ENCODE data around the gene RNU6-7. TPM values are rescaled to one million over a fixed set of nuclear protein-coding genes. Genes with fewer than 3 reads are reported as not detected.

RNU6-7 gene
- total and polyA plus RNA-seq, 2 donors (not counting 3 experiments of a cell fraction or from before 2014, with no cell fraction given), result not detected

DNA sequence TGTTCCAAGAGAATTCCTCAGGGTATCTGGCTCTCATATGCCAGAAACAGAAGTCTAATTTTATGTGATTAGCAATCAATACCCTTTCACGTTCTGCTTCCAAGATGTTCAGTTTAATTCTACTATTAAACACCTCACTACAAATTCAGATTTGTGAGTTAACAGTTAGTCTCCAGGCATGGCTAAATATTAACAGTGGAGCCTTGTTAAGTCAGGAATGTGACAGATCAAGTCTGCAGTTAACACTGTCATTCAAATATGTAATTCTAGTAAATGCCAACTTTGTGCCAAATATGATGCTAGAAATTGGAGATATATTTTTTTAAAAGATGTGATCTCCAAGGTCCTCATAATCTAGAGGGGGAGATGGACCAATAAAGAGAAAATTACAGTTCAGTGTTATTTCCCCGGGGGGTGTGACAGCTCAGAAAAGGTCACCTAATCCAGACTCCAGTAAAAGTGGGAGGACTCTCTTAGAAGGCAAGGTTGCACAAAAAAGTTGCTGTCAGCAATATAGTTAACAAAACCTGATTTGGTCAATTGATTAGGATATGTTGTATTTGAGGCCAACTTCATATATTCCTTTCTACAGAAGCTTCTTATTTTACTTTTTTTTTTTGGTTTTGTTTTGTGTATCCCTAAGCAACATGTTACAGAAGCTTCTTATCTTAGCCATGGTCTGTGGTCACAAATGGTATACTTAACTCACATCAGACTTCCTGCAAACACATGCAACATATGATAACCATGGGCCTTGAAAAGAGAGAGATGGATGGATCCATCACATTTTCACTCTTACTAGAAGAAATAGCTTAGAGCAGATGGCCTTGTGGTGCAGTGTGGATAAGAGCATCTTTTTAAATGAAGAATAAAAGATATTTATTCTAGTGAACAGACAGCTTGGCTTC, 18.4 kb upstream of the RNU6-7 start:
- DNase-seq (ENCODE audit: low read depth, low spot score) (no peak), FAIRE-seq (no peak)
- no peaks in the 10 kb centered on the region for H3K4me1 ChIP-seq (ENCODE audit: control insufficient read depth, extremely low read depth, insufficient read depth, low read length)
- no TSS peak for BruUV-seq (replicated peaks)
- H3K79me2 ChIP-seq (ENCODE audit: control insufficient read depth, insufficient read depth, low read length), result no peaks in the 10 kb centered on the region
- no peaks in the 10 kb centered on the region for H3K9me3 ChIP-seq (replicated peaks; ENCODE audit: control insufficient read depth, insufficient read depth, low read length)
- no peak overlapping the region for H3K27ac ChIP-seq (ENCODE audit: insufficient read depth, low read depth, low read length)
- H3K9me1 ChIP-seq (replicated peaks; ENCODE audit: control insufficient read depth, extremely low read depth, insufficient read depth, low read length), result no peaks in the 10 kb centered on the region
- no peak for TF ChIP-seq POLR2AphosphoS5 (IDR thresholded peaks at IDR 0.05; ENCODE audit: insufficient read depth, low read depth, low read length)
- no peak for TF ChIP-seq EZH2 (IDR thresholded peaks at IDR 0.05; ENCODE audit: borderline replicate concordance, low read depth, low read length, severe bottlenecking)
- TF ChIP-seq, protein P1, sequence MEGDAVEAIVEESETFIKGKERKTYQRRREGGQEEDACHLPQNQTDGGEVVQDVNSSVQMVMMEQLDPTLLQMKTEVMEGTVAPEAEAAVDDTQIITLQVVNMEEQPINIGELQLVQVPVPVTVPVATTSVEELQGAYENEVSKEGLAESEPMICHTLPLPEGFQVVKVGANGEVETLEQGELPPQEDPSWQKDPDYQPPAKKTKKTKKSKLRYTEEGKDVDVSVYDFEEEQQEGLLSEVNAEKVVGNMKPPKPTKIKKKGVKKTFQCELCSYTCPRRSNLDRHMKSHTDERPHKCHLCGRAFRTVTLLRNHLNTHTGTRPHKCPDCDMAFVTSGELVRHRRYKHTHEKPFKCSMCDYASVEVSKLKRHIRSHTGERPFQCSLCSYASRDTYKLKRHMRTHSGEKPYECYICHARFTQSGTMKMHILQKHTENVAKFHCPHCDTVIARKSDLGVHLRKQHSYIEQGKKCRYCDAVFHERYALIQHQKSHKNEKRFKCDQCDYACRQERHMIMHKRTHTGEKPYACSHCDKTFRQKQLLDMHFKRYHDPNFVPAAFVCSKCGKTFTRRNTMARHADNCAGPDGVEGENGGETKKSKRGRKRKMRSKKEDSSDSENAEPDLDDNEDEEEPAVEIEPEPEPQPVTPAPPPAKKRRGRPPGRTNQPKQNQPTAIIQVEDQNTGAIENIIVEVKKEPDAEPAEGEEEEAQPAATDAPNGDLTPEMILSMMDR (IDR thresholded peaks at IDR 0.05; ENCODE audit: extremely low read depth in 1 of 2, insufficient read depth in 1 of 2, low read depth in 1 of 2, low read length in 2 of 2), result no peak
- no peak for TF ChIP-seq POLR2A (IDR thresholded peaks at IDR 0.05; ENCODE audit: low read depth, low read length)
- TF ChIP-seq MYC (IDR thresholded peaks at IDR 0.05; ENCODE audit: low read depth, low read length), result no peak
- TF ChIP-seq GATA2 (IDR thresholded peaks at IDR 0.05; ENCODE audit: insufficient read depth, insufficient read length, low read depth, low read length), result no peak
- TF ChIP-seq FOS (IDR thresholded peaks at IDR 0.05; ENCODE audit: borderline replicate concordance, insufficient read depth, low read length), result no peak
- no peak for TF ChIP-seq JUN (IDR thresholded peaks at IDR 0.05; ENCODE audit: borderline replicate concordance, insufficient read depth, insufficient read length, low read depth)
- TF ChIP-seq, protein P2, sequence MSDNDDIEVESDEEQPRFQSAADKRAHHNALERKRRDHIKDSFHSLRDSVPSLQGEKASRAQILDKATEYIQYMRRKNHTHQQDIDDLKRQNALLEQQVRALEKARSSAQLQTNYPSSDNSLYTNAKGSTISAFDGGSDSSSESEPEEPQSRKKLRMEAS (IDR thresholded peaks at IDR 0.05; ENCODE audit: insufficient read depth, insufficient read length), result no peak
- H3K27me3 ChIP-seq (ENCODE audit: control insufficient read depth in 2 of 2, insufficient read depth in 2 of 2, low read length in 2 of 2), result peaks cover 1 to 5% of the 10 kb centered on the region in 2 experiments
- no peak overlapping the region for H3K9ac ChIP-seq (replicated peaks; ENCODE audit: extremely low read depth, insufficient read depth, low read length)
- no peaks in the 10 kb centered on the region for H4K20me1 ChIP-seq (replicated peaks; ENCODE audit: control insufficient read depth, extremely low read depth, insufficient read depth, low read length)
- H3K4me3 ChIP-seq (replicated peaks in 1 of 3; ENCODE audit: insufficient read depth in 1 of 3, low read depth in 1 of 3, low read length in 3 of 3), result no peak overlapping the region
- dilution Hi-C loops (cut with MboI; ENCODE audit: extremely low pct_ligation_motif_present, low sequenced_read_pairs) (no loop called here), intact Hi-C loops (cut with micrococcal nuclease) (no loop called here)
- ChIA-PET POLR2A (no interaction called here), CTCF (no interaction called here)
- no peaks in the 10 kb centered on the region for H3K36me3 ChIP-seq (ENCODE audit: control insufficient read depth in 2 of 2, extremely low read depth in 1 of 2, insufficient read depth in 2 of 2, low read length in 2 of 2)
- H3K4me2 ChIP-seq (ENCODE audit: insufficient read depth, low read length), result no peak overlapping the region
- no peak overlapping the region for H2AFZ ChIP-seq (ENCODE audit: low read depth, low read length)

All from endothelial cell of umbilical vein (primary cell).